Measurements from ENCODE around the gene ALS2.

DNA sequence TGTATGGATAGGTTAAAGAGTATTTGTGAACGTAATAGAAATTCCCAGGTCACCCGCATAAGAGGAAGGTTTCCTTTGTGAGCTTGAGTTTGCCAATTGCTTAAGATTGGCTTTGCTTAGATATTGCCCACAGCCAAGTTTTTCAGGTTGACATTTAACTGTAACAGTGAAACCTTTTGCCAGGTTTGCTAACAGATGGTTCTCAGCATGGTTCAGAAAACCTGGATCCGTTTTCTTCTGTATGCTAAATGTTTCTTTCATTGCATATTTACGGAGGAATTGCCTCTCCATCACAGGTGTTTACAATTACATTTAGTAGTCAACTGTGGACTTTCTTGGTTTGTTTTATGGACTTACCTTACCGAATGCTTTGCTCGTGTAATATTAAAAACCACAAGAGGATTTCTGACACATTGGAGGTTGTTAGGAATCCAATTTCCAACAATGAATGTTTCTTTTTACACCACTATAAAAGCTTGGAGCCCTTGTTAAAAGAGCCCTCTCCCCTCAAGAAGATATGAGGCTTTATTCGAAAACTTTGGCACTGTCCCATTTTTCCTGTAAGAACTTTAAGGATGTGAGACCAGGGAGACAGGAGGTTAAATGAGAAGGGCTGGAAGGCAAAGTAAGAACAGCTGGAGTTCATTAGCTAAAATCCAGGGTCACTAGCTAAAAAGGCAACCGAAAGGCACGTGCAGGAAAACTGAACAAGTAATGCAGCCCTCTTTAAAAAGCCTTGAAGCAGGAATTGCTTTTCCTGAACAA is 33.4 kb upstream of the ALS2 start:
- TF ChIP-seq, protein P1, sequence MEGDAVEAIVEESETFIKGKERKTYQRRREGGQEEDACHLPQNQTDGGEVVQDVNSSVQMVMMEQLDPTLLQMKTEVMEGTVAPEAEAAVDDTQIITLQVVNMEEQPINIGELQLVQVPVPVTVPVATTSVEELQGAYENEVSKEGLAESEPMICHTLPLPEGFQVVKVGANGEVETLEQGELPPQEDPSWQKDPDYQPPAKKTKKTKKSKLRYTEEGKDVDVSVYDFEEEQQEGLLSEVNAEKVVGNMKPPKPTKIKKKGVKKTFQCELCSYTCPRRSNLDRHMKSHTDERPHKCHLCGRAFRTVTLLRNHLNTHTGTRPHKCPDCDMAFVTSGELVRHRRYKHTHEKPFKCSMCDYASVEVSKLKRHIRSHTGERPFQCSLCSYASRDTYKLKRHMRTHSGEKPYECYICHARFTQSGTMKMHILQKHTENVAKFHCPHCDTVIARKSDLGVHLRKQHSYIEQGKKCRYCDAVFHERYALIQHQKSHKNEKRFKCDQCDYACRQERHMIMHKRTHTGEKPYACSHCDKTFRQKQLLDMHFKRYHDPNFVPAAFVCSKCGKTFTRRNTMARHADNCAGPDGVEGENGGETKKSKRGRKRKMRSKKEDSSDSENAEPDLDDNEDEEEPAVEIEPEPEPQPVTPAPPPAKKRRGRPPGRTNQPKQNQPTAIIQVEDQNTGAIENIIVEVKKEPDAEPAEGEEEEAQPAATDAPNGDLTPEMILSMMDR (IDR thresholded peaks at IDR 0.05; ENCODE audit: insufficient read depth, low read depth, low read length): no peak
- TF ChIP-seq EZH2 (IDR thresholded peaks at IDR 0.05; ENCODE audit: insufficient read depth, low read length): no peak
